ENCODE measurements around the gene SCFD1.

- TF ChIP-seq CTCF (IDR thresholded peaks at IDR 0.05 in 8 of 11, conservative IDR thresholded peaks at IDR 0.05 in 3 of 11) (no peak), POLR2A (IDR thresholded peaks at IDR 0.05) (no peak)
Measured at GRCh38 chr14:30738978-30739377, 116.9 kb downstream of the SCFD1 start.

All from spleen (tissue), 7 donors.